Measurements from ENCODE around the gene FAM177B. TPM values are rescaled to one million over a fixed set of nuclear protein-coding genes. Genes with fewer than 3 reads are reported as not detected.

Gene FAM177B
- total RNA-seq, 1 experiment from 2014 or later = not detected

DNA sequence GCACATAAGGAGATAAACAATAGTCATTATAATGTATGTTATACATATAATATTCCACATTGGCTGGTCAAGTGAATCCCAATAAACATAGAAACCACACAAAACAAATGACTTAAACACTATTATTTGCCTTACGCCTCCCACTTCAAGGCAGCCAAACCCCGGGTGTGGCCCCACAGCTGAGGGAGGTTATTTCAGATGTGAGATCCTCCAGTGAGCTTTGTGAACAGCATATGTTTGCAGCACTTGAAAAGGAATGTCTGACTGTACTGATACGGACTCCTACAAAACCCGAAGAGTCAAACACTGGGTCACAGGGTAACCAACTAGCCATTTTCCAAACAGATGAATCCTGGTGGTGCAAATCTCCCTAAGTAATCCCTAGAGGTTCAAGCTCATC lies 50.7 kb downstream of the FAM177B start:
- no TSS peak for BruUV-seq (replicated peaks)

DNA sequence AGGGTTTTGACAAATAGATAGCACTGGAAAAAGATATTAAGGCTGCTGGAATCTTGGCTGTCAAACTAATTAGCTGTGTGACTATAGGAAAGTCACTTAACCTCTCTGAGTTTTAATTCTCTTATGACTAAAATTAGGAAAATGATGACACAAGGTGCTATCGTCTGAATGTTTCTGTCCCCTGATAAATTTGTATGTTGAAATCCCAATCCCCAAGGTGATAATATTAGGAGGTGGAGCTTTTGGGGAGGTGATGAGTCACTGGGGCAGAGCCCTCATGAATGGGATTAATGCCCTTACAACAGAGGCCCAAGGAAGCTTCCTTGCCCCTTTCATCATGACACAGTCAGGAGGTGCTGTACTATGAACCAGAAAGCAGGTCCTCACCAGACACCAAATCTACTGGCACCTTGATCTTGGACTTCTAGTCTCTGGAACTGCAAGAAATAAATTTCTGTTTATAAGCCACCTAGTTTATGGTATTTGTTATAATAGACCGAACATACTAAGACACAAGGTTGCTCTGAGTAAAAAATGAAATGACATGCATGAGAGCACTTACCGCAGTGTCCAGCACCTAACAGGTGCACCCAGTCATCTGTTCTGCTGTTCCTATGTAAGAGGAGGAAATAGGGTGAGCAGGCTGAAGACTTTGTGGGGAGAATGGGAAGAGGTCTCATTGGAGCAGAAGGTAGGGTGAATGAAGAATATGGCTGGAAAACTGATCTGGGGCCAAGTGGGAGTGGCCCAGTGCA lies 51.6 kb downstream of the FAM177B start:
- H3K36me3 Mint-ChIP-seq (ENCODE audit: insufficient read depth, unreplicated experiment) = no peaks in the 10 kb centered on the region
- no peak overlapping the region for H3K27ac Mint-ChIP-seq (ENCODE audit: unreplicated experiment)
- H3K9me3 Mint-ChIP-seq (ENCODE audit: low read depth, unreplicated experiment) = no peaks in the 10 kb centered on the region
- CTCF ChIA-PET = interaction anchor here (1.4 kb wide), 1 partner anchor 50 kb away, joined by 3 read pairs; no protein-coding TSS in a partner anchor
- DNase-seq = no peak
- peaks cover 35% of the 10 kb centered on the region for H3K27me3 Mint-ChIP-seq (ENCODE audit: unreplicated experiment)
- no peak overlapping the region for H3K4me3 Mint-ChIP-seq (ENCODE audit: low read depth, unreplicated experiment)
- TF ChIP-seq, protein P1, sequence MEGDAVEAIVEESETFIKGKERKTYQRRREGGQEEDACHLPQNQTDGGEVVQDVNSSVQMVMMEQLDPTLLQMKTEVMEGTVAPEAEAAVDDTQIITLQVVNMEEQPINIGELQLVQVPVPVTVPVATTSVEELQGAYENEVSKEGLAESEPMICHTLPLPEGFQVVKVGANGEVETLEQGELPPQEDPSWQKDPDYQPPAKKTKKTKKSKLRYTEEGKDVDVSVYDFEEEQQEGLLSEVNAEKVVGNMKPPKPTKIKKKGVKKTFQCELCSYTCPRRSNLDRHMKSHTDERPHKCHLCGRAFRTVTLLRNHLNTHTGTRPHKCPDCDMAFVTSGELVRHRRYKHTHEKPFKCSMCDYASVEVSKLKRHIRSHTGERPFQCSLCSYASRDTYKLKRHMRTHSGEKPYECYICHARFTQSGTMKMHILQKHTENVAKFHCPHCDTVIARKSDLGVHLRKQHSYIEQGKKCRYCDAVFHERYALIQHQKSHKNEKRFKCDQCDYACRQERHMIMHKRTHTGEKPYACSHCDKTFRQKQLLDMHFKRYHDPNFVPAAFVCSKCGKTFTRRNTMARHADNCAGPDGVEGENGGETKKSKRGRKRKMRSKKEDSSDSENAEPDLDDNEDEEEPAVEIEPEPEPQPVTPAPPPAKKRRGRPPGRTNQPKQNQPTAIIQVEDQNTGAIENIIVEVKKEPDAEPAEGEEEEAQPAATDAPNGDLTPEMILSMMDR (IDR thresholded peaks at IDR 0.05; ENCODE audit: unreplicated experiment) = no peak
- intact Hi-C loops (cut with micrococcal nuclease; ENCODE audit: unreplicated experiment) = no loop called here
- no TSS peak for BruUV-seq (replicated peaks)
- H3K4me1 Mint-ChIP-seq (ENCODE audit: low read depth, unreplicated experiment) = peaks cover 29% of the 10 kb centered on the region

More for the DNA sequence above, 50.7 kb downstream of the FAM177B start:
- intact Hi-C loops (cut with micrococcal nuclease; ENCODE audit: unreplicated experiment) = no loop called here
- Mint-ChIP-seq H3K9me3 (ENCODE audit: low read depth, unreplicated experiment) (no peaks in the 10 kb centered on the region), H3K4me3 (ENCODE audit: low read depth, unreplicated experiment) (no peak overlapping the region), H3K27me3 (ENCODE audit: unreplicated experiment) (peaks cover 43% of the 10 kb centered on the region), H3K36me3 (ENCODE audit: insufficient read depth, unreplicated experiment) (no peaks in the 10 kb centered on the region), H3K4me1 (ENCODE audit: low read depth, unreplicated experiment) (peaks cover 31% of the 10 kb centered on the region), H3K27ac (ENCODE audit: unreplicated experiment) (no peak overlapping the region)
- TF ChIP-seq, protein P1 (IDR thresholded peaks at IDR 0.05; ENCODE audit: unreplicated experiment) = no peak
- CTCF ChIA-PET = no interaction called here
- no peak for DNase-seq

DNA sequence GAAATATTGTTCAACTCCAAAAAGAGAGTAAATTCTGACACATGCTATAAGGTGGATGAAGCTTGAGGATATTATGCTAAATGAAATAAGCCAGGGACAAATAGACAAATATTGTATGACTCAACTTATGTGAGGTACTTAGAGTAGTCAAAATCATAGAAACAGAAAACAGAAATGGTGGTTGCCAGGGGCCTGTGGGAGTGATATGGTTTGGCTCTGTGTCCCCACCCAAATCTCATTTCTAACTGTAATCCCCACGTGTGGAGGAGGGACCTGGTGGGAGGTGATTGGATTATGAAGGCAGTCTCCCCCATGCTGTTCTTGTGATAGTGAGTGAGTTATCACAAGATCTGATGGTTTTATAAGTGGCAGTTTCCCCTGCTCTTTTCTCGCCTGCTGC lies 53.1 kb downstream of the FAM177B start:
- CTCF ChIA-PET = no interaction called here
- H3K4me1 Mint-ChIP-seq (ENCODE audit: low read depth, unreplicated experiment) = peaks cover 14% of the 10 kb centered on the region

DNA sequence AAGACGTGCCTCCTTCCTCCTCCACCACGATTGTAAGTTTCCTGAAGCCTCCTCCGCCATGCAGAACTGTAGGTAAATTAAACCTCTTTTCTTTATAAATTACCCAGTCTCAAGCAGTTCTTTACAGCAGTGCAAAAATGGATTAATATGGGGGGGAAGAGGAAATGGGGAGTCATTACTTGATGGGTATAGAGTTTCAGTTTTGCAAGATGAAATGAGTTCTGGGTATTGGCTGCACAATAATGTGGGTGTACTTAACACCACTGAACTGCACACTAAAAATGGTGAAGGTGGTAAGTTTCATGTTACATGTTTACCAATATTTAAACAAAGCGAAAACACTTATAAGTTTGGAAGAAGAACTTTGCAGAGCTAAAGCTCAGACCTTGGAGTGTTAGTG lies 53.5 kb downstream of the FAM177B start:
- peaks cover 34% of the 10 kb centered on the region for H3K27me3 Mint-ChIP-seq (ENCODE audit: unreplicated experiment)
- TF ChIP-seq, protein P1 (IDR thresholded peaks at IDR 0.05; ENCODE audit: unreplicated experiment) = no peak
- H3K9me3 Mint-ChIP-seq (ENCODE audit: low read depth, unreplicated experiment) = no peaks in the 10 kb centered on the region
- intact Hi-C loops (cut with micrococcal nuclease; ENCODE audit: unreplicated experiment) = loop anchor here (5.0 to 10.0 kb wide), 2 partner anchors 454 to 892 kb away; no protein-coding TSS in a partner anchor
- peaks cover 10% of the 10 kb centered on the region for H3K4me1 Mint-ChIP-seq (ENCODE audit: low read depth, unreplicated experiment)
- CTCF ChIA-PET = no interaction called here
- no peak for DNase-seq
- H3K27ac Mint-ChIP-seq (ENCODE audit: unreplicated experiment) = no peak overlapping the region
- H3K36me3 Mint-ChIP-seq (ENCODE audit: insufficient read depth, unreplicated experiment) = no peaks in the 10 kb centered on the region
- no TSS peak for BruUV-seq (replicated peaks)
- no peak overlapping the region for H3K4me3 Mint-ChIP-seq (ENCODE audit: low read depth, unreplicated experiment)

More for the DNA sequence above, 53.1 kb downstream of the FAM177B start:
- Mint-ChIP-seq H3K4me3 (ENCODE audit: low read depth, unreplicated experiment) (no peak overlapping the region), H3K27me3 (ENCODE audit: unreplicated experiment) (peaks cover 34% of the 10 kb centered on the region), H3K27ac (ENCODE audit: unreplicated experiment) (no peak overlapping the region), H3K36me3 (ENCODE audit: insufficient read depth, unreplicated experiment) (no peaks in the 10 kb centered on the region), H3K9me3 (ENCODE audit: low read depth, unreplicated experiment) (no peaks in the 10 kb centered on the region)
- BruUV-seq (replicated peaks) = no TSS peak
- TF ChIP-seq, protein P1 (IDR thresholded peaks at IDR 0.05; ENCODE audit: unreplicated experiment) = no peak
- intact Hi-C loops (cut with micrococcal nuclease; ENCODE audit: unreplicated experiment) = loop anchor here (5.0 to 10.0 kb wide), 2 partner anchors 455 to 892 kb away; no protein-coding TSS in a partner anchor
- DNase-seq = no peak

Measured in Calu3 (cell line).